HEK293 (cell line): ENCODE results near the gene TAF1.

Experiments
- CTCF ChIP-seq: fragments of 450-650 bp; formaldehyde crosslinking; IDR thresholded peaks from 2 replicates; pipeline ENCODE4 v1.5.1; 2016; ENCODE audit warnings: missing biosample characterization, missing genetic modification characterization
- IKZF3 ChIP-seq: fragments of 450-650 bp; IDR thresholded peaks from 2 replicates; pipeline ENCODE4 v1.5.0; 2018; ENCODE audit warnings: missing biosample characterization, mild to moderate bottlenecking, missing genetic modification characterization, moderate library complexity
- MYNN ChIP-seq: fragments of 450-650 bp; formaldehyde crosslinking; IDR thresholded peaks from 2 replicates; pipeline ENCODE4 v1.5.1; 2016; ENCODE audit warnings: missing biosample characterization, missing genetic modification characterization, borderline replicate concordance
- PATZ1 ChIP-seq: fragments of 450-650 bp; formaldehyde crosslinking; IDR thresholded peaks from 2 replicates; pipeline ENCODE4 v1.5.1; 2016; ENCODE audit warnings: missing biosample characterization, missing genetic modification characterization
- REST ChIP-seq: fragments of 450-650 bp; formaldehyde crosslinking; IDR thresholded peaks from 2 replicates; pipeline ENCODE4 v1.5.1; 2016; ENCODE audit warnings: missing biosample characterization, missing genetic modification characterization
- TCF7L2 ChIP-seq: IDR thresholded peaks from 2 replicates; pipeline ENCODE4 v1.6.1; 2011; ENCODE audit warnings: low read depth, mild to moderate bottlenecking, inconsistent platforms, low read length, moderate library complexity, borderline replicate concordance
- YY1 ChIP-seq: fragments of 450-650 bp; formaldehyde crosslinking; IDR thresholded peaks from 2 replicates; pipeline ENCODE4 v1.5.1; 2018; ENCODE audit warnings: missing biosample characterization, missing genetic modification characterization
- ZNF2 ChIP-seq: fragments of 450-650 bp; formaldehyde crosslinking; IDR thresholded peaks from 2 replicates; pipeline ENCODE4 v1.5.1; 2016; ENCODE audit warnings: missing biosample characterization, missing genetic modification characterization
- ZNF26 ChIP-seq: fragments of 450-650 bp; formaldehyde crosslinking; IDR thresholded peaks from 2 replicates; pipeline ENCODE4 v1.5.1; 2016; ENCODE audit warnings: missing biosample characterization, missing genetic modification characterization
- ZNF416 ChIP-seq: fragments of 450-650 bp; formaldehyde crosslinking; IDR thresholded peaks from 2 replicates; pipeline ENCODE4 v1.5.1; 2016; ENCODE audit warnings: missing biosample characterization, missing genetic modification characterization
- ZNF449 ChIP-seq: fragments of 450-650 bp; formaldehyde crosslinking; IDR thresholded peaks from 2 replicates; pipeline ENCODE4 v1.5.1; 2017; ENCODE audit warnings: missing biosample characterization, mild to moderate bottlenecking, missing genetic modification characterization, moderate library complexity
- ZNF660 ChIP-seq: fragments of 450-650 bp; IDR thresholded peaks from 2 replicates; pipeline ENCODE4 v1.5.1; 2018; ENCODE audit warnings: missing biosample characterization, mild to moderate bottlenecking, missing genetic modification characterization
- ZSCAN5A ChIP-seq: fragments of 450-650 bp; formaldehyde crosslinking; IDR thresholded peaks from 2 replicates; pipeline ENCODE4 v1.5.1; 2016; ENCODE audit warnings: missing biosample characterization, missing genetic modification characterization

GRCh38 chrX:71396576-71396975, 30.4 kb downstream of the TAF1 start:
- no peak for TF ChIP-seq ZSCAN5A (tag by site-specific recombination)
- TF ChIP-seq ZNF660 (tag by site-specific recombination) = no peak
- no peak for TF ChIP-seq ZNF2 (tag by site-specific recombination)
- TF ChIP-seq CTCF (tag by site-specific recombination) = no peak
- TF ChIP-seq ZNF416 = no peak
- TF ChIP-seq ZNF449 (tag by site-specific recombination) = no peak
- no peak for TF ChIP-seq REST (tag by site-specific recombination)
- no peak for TF ChIP-seq IKZF3 (tag by site-specific recombination)
- TF ChIP-seq YY1 = no peak
- no peak for TF ChIP-seq TCF7L2
- TF ChIP-seq MYNN (tag by site-specific recombination) = no peak
- no peak for TF ChIP-seq ZNF26
- no peak for TF ChIP-seq PATZ1 (tag by site-specific recombination)
